GM12878 (cell line): ENCODE data around the gene DOP1A.

Source experiments
- JUNB ChIP-seq: IDR thresholded peaks from 2 replicates; pipeline ENCODE4 v1.6.1; 2016; ENCODE audit warnings: antibody characterized with exemption, mild to moderate bottlenecking
- POLR2A ChIP-seq: IDR thresholded peaks from 2 replicates; pipeline ENCODE4 v1.6.1; 2011; ENCODE audit warnings: low read depth, mild to moderate bottlenecking, low read length
- POLR2AphosphoS5 ChIP-seq: IDR thresholded peaks from 2 replicates; pipeline ENCODE4 v1.6.1; 2011; ENCODE audit warnings: mild to moderate bottlenecking, low read length, inconsistent platforms
- RAD21 ChIP-seq: IDR thresholded peaks from 2 replicates; pipeline ENCODE4 v1.6.1; 2011; ENCODE audit warnings: mild to moderate bottlenecking, low read depth, low read length, moderate library complexity; ENCODE audit not compliant: insufficient read depth
- RAD51 ChIP-seq: fragments of 450-650 bp; IDR thresholded peaks from 2 replicates; pipeline ENCODE4 v1.6.1; 2016; ENCODE audit warnings: moderate library complexity, mild to moderate bottlenecking, inconsistent platforms
- SUZ12 ChIP-seq: fragments of 200-600 bp; sonication (generic); IDR thresholded peaks from one replicate; pipeline ENCODE4 v1.6.1; 2018; ENCODE audit warnings: antibody characterized with exemption, mild to moderate bottlenecking; ENCODE audit not compliant: unreplicated experiment
- ZNF274 ChIP-seq: IDR thresholded peaks from one replicate; pipeline ENCODE4 v1.8.0; 2011; ENCODE audit not compliant: insufficient read length, insufficient read depth
- TF ChIP-seq, protein P1 (sequence below), 3 experiments: IDR thresholded peaks in 2 of 3; conservative IDR thresholded peaks in 1 of 3; 2 replicates each; pipeline ENCODE4 v1.5.1; 2011; ENCODE audit warnings: low read depth in 3 of 3, low read length in 3 of 3, mild to moderate bottlenecking in 3 of 3, control low read depth in 2 of 3, moderate library complexity in 2 of 3, inconsistent platforms in 1 of 3, mixed read lengths in 1 of 3; ENCODE audit not compliant: control insufficient read depth in 2 of 3, insufficient read depth in 1 of 3; ENCODE audit errors: extremely low read depth in 1 of 3
- TF ChIP-seq, protein P2 (sequence below): fragments of 450-650 bp; IDR thresholded peaks from 2 replicates; pipeline ENCODE4 v1.6.1; 2017; ENCODE audit warnings: mild to moderate bottlenecking, moderate library complexity

DNA sequence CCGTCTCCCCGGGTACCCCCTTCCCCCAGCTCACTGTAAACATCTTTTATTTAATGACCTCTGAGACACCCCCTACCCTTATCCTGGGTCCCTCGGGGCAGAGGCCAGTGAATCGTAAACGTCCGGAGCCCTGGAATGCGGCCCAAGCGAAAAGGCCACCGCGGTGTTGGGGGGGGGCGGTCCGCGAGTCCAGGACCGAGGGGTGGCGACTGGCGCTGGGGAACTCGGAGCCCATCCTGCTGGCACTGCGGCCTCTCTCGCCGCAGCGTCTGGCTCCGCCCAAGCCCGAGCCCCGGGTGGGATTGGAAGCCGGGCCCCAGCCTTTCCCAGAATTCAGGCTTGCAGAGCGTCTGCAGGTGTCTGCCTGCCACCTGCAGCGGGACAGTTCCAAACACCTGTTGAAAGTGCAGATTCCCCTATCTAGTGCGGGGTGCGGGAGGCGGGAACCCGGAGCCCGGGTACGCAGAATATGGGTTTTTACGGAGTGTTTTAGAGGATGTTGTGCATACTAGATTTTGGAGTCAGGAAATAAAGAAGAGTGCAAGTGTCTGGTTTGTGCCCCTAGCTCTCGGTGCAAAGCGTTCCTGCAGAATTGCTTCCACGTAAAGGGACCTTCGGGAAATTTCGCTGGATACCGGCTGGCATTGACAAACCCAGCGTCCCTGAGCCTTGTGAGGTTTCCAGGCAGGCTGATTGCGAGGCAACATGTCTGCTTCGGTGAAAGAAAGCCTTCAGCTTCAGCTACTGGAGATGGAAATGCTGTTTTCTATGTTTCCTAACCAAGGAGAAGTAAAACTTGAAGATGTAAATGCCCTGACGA is 126.5 kb downstream of the DOP1A start:
- TF ChIP-seq SUZ12 (no peak), RAD51 (no peak), POLR2A (no peak), ZNF274 (no peak), POLR2AphosphoS5 (no peak), JUNB (no peak), RAD21 (no peak)
- TF ChIP-seq, protein P1, sequence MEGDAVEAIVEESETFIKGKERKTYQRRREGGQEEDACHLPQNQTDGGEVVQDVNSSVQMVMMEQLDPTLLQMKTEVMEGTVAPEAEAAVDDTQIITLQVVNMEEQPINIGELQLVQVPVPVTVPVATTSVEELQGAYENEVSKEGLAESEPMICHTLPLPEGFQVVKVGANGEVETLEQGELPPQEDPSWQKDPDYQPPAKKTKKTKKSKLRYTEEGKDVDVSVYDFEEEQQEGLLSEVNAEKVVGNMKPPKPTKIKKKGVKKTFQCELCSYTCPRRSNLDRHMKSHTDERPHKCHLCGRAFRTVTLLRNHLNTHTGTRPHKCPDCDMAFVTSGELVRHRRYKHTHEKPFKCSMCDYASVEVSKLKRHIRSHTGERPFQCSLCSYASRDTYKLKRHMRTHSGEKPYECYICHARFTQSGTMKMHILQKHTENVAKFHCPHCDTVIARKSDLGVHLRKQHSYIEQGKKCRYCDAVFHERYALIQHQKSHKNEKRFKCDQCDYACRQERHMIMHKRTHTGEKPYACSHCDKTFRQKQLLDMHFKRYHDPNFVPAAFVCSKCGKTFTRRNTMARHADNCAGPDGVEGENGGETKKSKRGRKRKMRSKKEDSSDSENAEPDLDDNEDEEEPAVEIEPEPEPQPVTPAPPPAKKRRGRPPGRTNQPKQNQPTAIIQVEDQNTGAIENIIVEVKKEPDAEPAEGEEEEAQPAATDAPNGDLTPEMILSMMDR (IDR thresholded peaks at IDR 0.05 in 2 of 3, conservative IDR thresholded peaks at IDR 0.05 in 1 of 3; ENCODE audit: control insufficient read depth in 2 of 3, extremely low read depth in 1 of 3, insufficient read depth in 1 of 3, low read depth in 3 of 3, low read length in 3 of 3): no peak
- TF ChIP-seq, protein P2, sequence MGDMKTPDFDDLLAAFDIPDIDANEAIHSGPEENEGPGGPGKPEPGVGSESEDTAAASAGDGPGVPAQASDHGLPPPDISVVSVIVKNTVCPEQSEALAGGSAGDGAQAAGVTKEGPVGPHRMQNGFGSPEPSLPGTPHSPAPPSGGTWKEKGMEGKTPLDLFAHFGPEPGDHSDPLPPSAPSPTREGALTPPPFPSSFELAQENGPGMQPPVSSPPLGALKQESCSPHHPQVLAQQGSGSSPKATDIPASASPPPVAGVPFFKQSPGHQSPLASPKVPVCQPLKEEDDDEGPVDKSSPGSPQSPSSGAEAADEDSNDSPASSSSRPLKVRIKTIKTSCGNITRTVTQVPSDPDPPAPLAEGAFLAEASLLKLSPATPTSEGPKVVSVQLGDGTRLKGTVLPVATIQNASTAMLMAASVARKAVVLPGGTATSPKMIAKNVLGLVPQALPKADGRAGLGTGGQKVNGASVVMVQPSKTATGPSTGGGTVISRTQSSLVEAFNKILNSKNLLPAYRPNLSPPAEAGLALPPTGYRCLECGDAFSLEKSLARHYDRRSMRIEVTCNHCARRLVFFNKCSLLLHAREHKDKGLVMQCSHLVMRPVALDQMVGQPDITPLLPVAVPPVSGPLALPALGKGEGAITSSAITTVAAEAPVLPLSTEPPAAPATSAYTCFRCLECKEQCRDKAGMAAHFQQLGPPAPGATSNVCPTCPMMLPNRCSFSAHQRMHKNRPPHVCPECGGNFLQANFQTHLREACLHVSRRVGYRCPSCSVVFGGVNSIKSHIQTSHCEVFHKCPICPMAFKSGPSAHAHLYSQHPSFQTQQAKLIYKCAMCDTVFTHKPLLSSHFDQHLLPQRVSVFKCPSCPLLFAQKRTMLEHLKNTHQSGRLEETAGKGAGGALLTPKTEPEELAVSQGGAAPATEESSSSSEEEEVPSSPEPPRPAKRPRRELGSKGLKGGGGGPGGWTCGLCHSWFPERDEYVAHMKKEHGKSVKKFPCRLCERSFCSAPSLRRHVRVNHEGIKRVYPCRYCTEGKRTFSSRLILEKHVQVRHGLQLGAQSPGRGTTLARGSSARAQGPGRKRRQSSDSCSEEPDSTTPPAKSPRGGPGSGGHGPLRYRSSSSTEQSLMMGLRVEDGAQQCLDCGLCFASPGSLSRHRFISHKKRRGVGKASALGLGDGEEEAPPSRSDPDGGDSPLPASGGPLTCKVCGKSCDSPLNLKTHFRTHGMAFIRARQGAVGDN: no peak
